Kidney (tissue), 14 donors: ENCODE measurements around the gene ATF3. TPM values are rescaled to one million over a fixed set of nuclear protein-coding genes. Genes with fewer than 3 reads are reported as not detected.

Source experiments
- DNase-seq, 5 donors: peaks; one replicate each; pipeline ENCODE4 v3.0.0-alpha.2; 2013 to 2020
- FAIRE-seq: peaks from 2 replicates; lab custom pipeline; 2012; peaks lifted over from hg19 to GRCh38; lab: Jason Lieb, UNC
- H3K27ac ChIP-seq, 2 donors: one replicate each; pipeline ENCODE4 v1.7.0; 2013; ENCODE audit warnings: low read depth in 2 of 2, low read length in 2 of 2, inconsistent platforms in 1 of 2
- H3K27me3 ChIP-seq: one replicate; pipeline ENCODE4 v1.7.1; 2013; ENCODE audit warnings: low read length, inconsistent platforms; ENCODE audit not compliant: control insufficient read depth, insufficient read depth
- H3K36me3 ChIP-seq, 3 donors: one replicate each; pipeline versions ENCODE4 v1.7.0 to v1.7.1; 2013; ENCODE audit warnings: low read length in 3 of 3, control low read depth in 1 of 3, inconsistent platforms in 1 of 3; ENCODE audit not compliant: insufficient read depth in 3 of 3, control insufficient read depth in 2 of 3
- H3K4me1 ChIP-seq, 3 donors: one replicate each; pipeline versions ENCODE4 v1.7.0 to v1.7.1; 2013; ENCODE audit warnings: low read length in 3 of 3, inconsistent platforms in 1 of 3, low read depth in 1 of 3; ENCODE audit not compliant: control insufficient read depth in 2 of 3, insufficient read depth in 2 of 3
- H3K4me3 ChIP-seq, 3 donors: one replicate each; pipeline versions ENCODE4 v1.7.0 to v1.8.1; 2013; ENCODE audit warnings: low read length in 3 of 3, control low read depth in 1 of 3, inconsistent platforms in 1 of 3
- H3K9ac ChIP-seq, 3 donors: one replicate each; pipeline versions ENCODE4 v1.7.0 to v1.7.1; 2013; ENCODE audit warnings: low read length in 3 of 3, control low read depth in 1 of 3, inconsistent platforms in 1 of 3
- H3K9me3 ChIP-seq, 3 donors: one replicate each; pipeline versions ENCODE4 v1.7.0 to v1.7.1; 2013; ENCODE audit warnings: low read length in 3 of 3, control low read depth in 1 of 3, inconsistent platforms in 1 of 3; ENCODE audit not compliant: control insufficient read depth in 2 of 3, insufficient read depth in 1 of 3
- CTCF ChIP-seq: IDR thresholded peaks from 3 replicates; pipeline ENCODE4 v1.5.1; 2012; ENCODE audit warnings: mild to moderate bottlenecking, moderate library complexity, borderline replicate concordance; ENCODE audit not compliant: insufficient read depth; ENCODE audit errors: extremely low read depth
- intact Hi-C: fragments of 100-400 bp; cut with DNase I; formaldehyde crosslinking; loops from one replicate; pipeline ENCODE4 v1.11.1; 2022
- polyA plus RNA-seq: library from polyadenylated mRNA; stranded (reverse); fragments of 350-450 nt; fragmentation: Illumina TruSeq; extraction: RNeasy Lipid Tissue Mini Kit (QIAGEN cat#74804); gene quantifications from one replicate; pipeline ENCODE4 v1.2.3, GENCODE V29; 2014; ENCODE audit warnings: low read depth, low replicate concordance; ENCODE audit not compliant: insufficient read depth
- total RNA-seq: library from RNA; stranded (reverse); fragmentation: NEBNext Ultra II Directional; extraction: Animal tissue kit (Norgen Biotek cat#: 25700); gene quantifications from one replicate; pipeline ENCODE4 v1.2.1, GENCODE V29; 2021
- donor health status: control.
- donor health status: control.
- donor health status: control.
- donor health status: control.
- donor health status: control.
- donor health status: DM: yes; HTN: yes; CAD: no.
- donor health status: Normal renal cell carcinoma (clear cell type).

ATF3 gene
- total and polyA plus RNA-seq, 2 donors from 2014 or later: 12.8 to 14.6 TPM

GRCh38 chr1:212597487-212597886 lies 11.1 kb upstream of the ATF3 start:
- no peaks in the 10 kb centered on the region for H3K9me3 ChIP-seq
- peaks cover 6% of the 10 kb centered on the region for H3K27me3 ChIP-seq
- DNase-seq (no peak), FAIRE-seq (no peak)
- no peak overlapping the region for H3K4me3 ChIP-seq
- H3K36me3 ChIP-seq: no peaks in the 10 kb centered on the region
- H3K27ac ChIP-seq: no peak overlapping the region
- H3K4me1 ChIP-seq: no peaks in the 10 kb centered on the region
- no peak overlapping the region for H3K9ac ChIP-seq
- no peak for TF ChIP-seq CTCF
- intact Hi-C loops: no loop called here

GRCh38 chr1:212600071-212600915 lies 8.3 kb upstream of the ATF3 start:
- Histone ChIP-seq H3K4me3 (no peak overlapping the region), H3K27ac (no peak overlapping the region), H3K9me3 (no peaks in the 10 kb centered on the region), H3K27me3 (peaks cover 16% of the 10 kb centered on the region), H3K9ac (no peak overlapping the region), H3K4me1 (no peaks in the 10 kb centered on the region), H3K36me3 (no peaks in the 10 kb centered on the region)
- intact Hi-C loops: no loop called here
- no peak for FAIRE-seq
- TF ChIP-seq CTCF: no peak
- DNase-seq: peak in 1 of 5 donors; percentile 6

- no peak overlapping the region for H3K27ac ChIP-seq
- FAIRE-seq: no peak
- H3K9me3 ChIP-seq: no peaks in the 10 kb centered on the region
- TF ChIP-seq CTCF: no peak
- peaks cover 21% of the 10 kb centered on the region for H3K27me3 ChIP-seq
- intact Hi-C loops: no loop called here
- H3K4me3 ChIP-seq: no peak overlapping the region
- no peaks in the 10 kb centered on the region for H3K36me3 ChIP-seq
- no peak for DNase-seq
- H3K9ac ChIP-seq: no peak overlapping the region
- H3K4me1 ChIP-seq: peaks cover 0 to 5% (median 3%) of the 10 kb centered on the region in 3 donors
Measured at GRCh38 chr1:212600980-212601379, 7.6 kb upstream of the ATF3 start.
